Adrenal gland (tissue), 12 donors: ENCODE data around the gene HEG1. TPM values are rescaled to one million over a fixed set of nuclear protein-coding genes. Genes with fewer than 3 reads are reported as not detected.
"Not testable (repeated sequence)": the region's sequence is repeated elsewhere in the genome, so short reads cannot be mapped to it uniquely, and the experiment has no call there.

Experiments
- DNase-seq, 7 donors: peaks; one replicate each; pipeline ENCODE4 v3.0.0-alpha.2; 2019 to 2020
- H3K27ac ChIP-seq, 5 donors: fragments of 200-600 bp; sonication (generic) in 4 of 5; 1 replicate in 3 of 5; 2 replicates in 2 of 5; pipeline versions ENCODE4 v1.5.1 to v1.8.0; 2016 to 2020; ENCODE audit warnings: mild to moderate bottlenecking in 1 of 5
- H3K27me3 ChIP-seq: fragments of 200-600 bp; 2 replicates; pipeline ENCODE4 v1.8.0; 2021
- H3K36me3 ChIP-seq, 2 donors: fragments of 200-600 bp; replicated peaks in 1 of 2; 1 replicate in 1 of 2; 2 replicates in 1 of 2; pipeline versions ENCODE4 v1.5.1 to v1.8.0; 2018 to 2022
- H3K4me1 ChIP-seq, 2 donors: fragments of 200-600 bp; replicated peaks in 1 of 2; 1 replicate in 1 of 2; 2 replicates in 1 of 2; pipeline versions ENCODE4 v1.5.1 to v1.8.0; 2018 to 2021
- H3K4me3 ChIP-seq, 4 donors: fragments of 200-600 bp; sonication (generic) in 3 of 4; one replicate each; pipeline ENCODE4 v1.5.1; 2016 to 2018
- H3K9me3 ChIP-seq, 3 donors: fragments of 200-600 bp; sonication (generic) in 1 of 3; replicated peaks in 1 of 3; 1 replicate in 2 of 3; 2 replicates in 1 of 3; pipeline versions ENCODE4 v1.5.1 to v1.8.0; 2016 to 2021
- POLR2A ChIP-seq, 2 donors: fragments of 450-650 bp; IDR thresholded peaks; one replicate each; pipeline ENCODE4 v1.6.1; 2017; ENCODE audit warnings: antibody characterized with exemption in 2 of 2, mild to moderate bottlenecking in 2 of 2, moderate library complexity in 1 of 2
- WGBS, 4 donors: extraction: QIAGEN DNeasy Blood & Tissue Kit in 2 of 4; methylation state at CpG; one replicate each; pipeline versions ENCODE4 v1.1.5 to v1.1.7; 2013 to 2017; 5-methylcytosine and 5-hydroxymethylcytosine counted together
- intact Hi-C, 2 donors: fragments of 100-400 bp; cut with DNase I; formaldehyde crosslinking; loops; one replicate each; pipeline versions ENCODE4 v1.14.1 to v1.15.0; 2022 to 2023
- polyA plus RNA-seq, 3 donors: library from polyadenylated mRNA; stranded (reverse); fragments of 200-250 nt in 2 of 3; fragments of 350-450 nt in 1 of 3; fragmentation: Illumina TruSeq in 1 of 3; extraction: RNeasy Lipid Tissue Mini Kit (QIAGEN cat#74804) in 1 of 3; gene quantifications; one replicate each; pipeline ENCODE4 v1.2.3, GENCODE V29; 2013 to 2014
- total RNA-seq, 9 donors: library from RNA; depleted of rRNA in 4 of 9; stranded (reverse); fragments of >200 nt in 4 of 9; fragments of 120-200 nt in 1 of 9; fragmentation: NEBNext Ultra II Directional in 1 of 9; extraction: Animal tissue kit (Norgen Biotek cat#: 25700) in 1 of 9; gene quantifications; one replicate each; pipeline versions ENCODE4 v1.1.0 to v1.2.4, GENCODE V29; 2013 to 2023
- TF ChIP-seq, protein P1 (sequence below), 6 experiments: fragments of 450-650 bp in 4 of 6; fragments of 200-600 bp in 2 of 6; sonication (generic) in 1 of 6; IDR thresholded peaks; 1 replicate in 5 of 6; 2 replicates in 1 of 6; pipeline versions ENCODE4 v1.5.1 to v1.8.0; 2016 to 2021; ENCODE audit warnings: antibody characterized with exemption in 6 of 6, mild to moderate bottlenecking in 2 of 6, moderate library complexity in 1 of 6
- donor health status: healthy with polysubstance abuse.
- donor health status: Bipolar disorder and iron deficiency.
- donor health status: DM: yes; HTN: yes; CAD: no.
- donor health status: DM: no; HTN: no; CAD: no.
- donor health status: DM: no; HTN: no; CAD: no.
- donor health status: DM: yes; HTN: yes; CAD: no.

Gene HEG1
- total and polyA plus RNA-seq, 12 donors: 5.7 to 107 (median 37.9) TPM

DNA sequence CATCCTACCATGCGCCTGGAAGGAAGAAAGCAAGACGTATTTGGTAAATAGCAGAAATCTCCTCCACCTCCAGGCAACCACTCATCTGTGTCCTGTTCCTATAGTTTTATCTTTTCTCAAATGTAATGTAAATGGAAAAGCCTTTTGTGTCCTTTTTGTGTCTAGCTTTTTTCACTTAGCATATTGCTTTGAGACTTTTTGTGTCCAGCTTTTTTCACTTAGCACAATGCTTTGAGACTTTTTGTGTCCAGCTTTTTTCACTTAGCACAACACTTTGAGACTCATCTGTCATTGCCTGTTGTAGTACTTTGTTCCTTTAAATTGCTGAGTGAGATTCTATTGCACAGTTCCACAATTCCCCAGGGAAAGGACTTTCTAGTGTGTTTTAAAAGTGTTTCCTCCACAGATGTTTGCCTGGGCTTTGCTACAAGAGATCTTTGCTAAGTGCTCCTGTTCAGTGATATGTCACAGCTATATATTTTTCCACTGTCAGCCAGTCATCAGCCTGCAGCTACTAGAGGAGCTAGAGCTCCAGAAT, 93.3 kb downstream of the HEG1 start:
- TF ChIP-seq POLR2A (IDR thresholded peaks at IDR 0.05): no peak
- TF ChIP-seq, protein P1, sequence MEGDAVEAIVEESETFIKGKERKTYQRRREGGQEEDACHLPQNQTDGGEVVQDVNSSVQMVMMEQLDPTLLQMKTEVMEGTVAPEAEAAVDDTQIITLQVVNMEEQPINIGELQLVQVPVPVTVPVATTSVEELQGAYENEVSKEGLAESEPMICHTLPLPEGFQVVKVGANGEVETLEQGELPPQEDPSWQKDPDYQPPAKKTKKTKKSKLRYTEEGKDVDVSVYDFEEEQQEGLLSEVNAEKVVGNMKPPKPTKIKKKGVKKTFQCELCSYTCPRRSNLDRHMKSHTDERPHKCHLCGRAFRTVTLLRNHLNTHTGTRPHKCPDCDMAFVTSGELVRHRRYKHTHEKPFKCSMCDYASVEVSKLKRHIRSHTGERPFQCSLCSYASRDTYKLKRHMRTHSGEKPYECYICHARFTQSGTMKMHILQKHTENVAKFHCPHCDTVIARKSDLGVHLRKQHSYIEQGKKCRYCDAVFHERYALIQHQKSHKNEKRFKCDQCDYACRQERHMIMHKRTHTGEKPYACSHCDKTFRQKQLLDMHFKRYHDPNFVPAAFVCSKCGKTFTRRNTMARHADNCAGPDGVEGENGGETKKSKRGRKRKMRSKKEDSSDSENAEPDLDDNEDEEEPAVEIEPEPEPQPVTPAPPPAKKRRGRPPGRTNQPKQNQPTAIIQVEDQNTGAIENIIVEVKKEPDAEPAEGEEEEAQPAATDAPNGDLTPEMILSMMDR (IDR thresholded peaks at IDR 0.05): no peak
- H3K36me3 ChIP-seq: no peaks in the 10 kb centered on the region

DNA sequence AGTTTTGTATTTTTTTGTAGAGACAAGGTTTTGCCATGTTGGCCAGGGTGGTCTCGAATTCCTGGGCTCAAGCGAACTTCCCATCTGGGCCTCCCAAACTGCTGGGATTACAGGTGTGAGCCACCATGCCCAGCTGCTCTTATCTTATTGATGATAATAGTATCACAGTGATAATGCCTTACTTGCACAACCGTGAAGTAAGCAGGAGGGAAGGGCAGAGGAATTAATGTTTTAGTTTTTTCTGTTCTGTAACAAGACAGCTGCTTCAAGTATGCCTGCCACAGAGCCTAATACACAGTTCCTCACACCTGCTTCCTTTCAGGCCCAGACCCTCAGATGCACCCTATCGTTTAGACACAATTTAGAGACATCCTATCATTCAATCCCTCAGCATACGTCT, 95.1 kb downstream of the HEG1 start:
- WGBS, 4 donors: 79 to 85% (median 81%) methylated on average over 5 of the region's 5 CpGs
- intact Hi-C loops: no loop called here
- Histone ChIP-seq H3K9me3 (no peaks in the 10 kb centered on the region), H3K27me3 (no peaks in the 10 kb centered on the region), H3K36me3 (no peaks in the 10 kb centered on the region), H3K4me3 (no peak overlapping the region), H3K4me1 (peaks cover 0 to 4% of the 10 kb centered on the region in 2 donors), H3K27ac (no peak overlapping the region)
- DNase-seq: no peak
- TF ChIP-seq, protein P1 (IDR thresholded peaks at IDR 0.05): no peak
- no peak for TF ChIP-seq POLR2A (IDR thresholded peaks at IDR 0.05)

More for the DNA sequence above, 93.3 kb downstream of the HEG1 start:
- intact Hi-C loops: no loop called here
- Histone ChIP-seq H3K4me1 (peaks cover 0 to 4% of the 10 kb centered on the region in 2 donors), H3K4me3 (no peak overlapping the region), H3K9me3 (no peaks in the 10 kb centered on the region), H3K27ac (no peak overlapping the region), H3K27me3 (no peaks in the 10 kb centered on the region)
- 88 to 97% (median 94%) methylated on average over 2 of the region's 2 CpGs for WGBS, 4 donors
- DNase-seq: no peak

DNA sequence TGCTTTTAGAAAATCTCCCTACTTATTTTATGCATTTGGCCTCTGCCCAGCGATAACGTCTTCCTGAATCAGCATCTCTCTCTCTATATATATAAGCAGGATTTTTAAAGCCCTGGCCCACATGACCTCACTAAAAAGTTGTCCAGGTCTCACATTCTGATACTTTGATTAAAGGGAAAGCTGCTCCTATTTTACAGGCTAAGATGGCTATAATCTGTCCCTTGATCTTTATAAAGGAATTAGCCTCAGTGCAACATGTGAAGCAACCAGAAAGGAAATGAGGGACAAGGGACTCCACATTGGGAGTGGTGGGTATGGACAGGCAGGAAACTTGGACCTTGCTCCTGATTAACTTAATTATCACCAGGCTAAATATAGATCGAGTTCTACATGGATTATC, 95.7 kb downstream of the HEG1 start:
- Histone ChIP-seq H3K4me3 (no peak overlapping the region), H3K27ac (no peak overlapping the region), H3K27me3 (no peaks in the 10 kb centered on the region), H3K4me1 (no peaks in the 10 kb centered on the region), H3K9me3 (no peaks in the 10 kb centered on the region), H3K36me3 (no peaks in the 10 kb centered on the region)
- no peak for DNase-seq
- no peak for TF ChIP-seq POLR2A (IDR thresholded peaks at IDR 0.05)
- TF ChIP-seq, protein P1 (IDR thresholded peaks at IDR 0.05): no peak
- WGBS, 4 donors: 46 to 59% (median 52%) methylated on average over 3 of the region's 3 CpGs
- intact Hi-C loops: no loop called here

DNA sequence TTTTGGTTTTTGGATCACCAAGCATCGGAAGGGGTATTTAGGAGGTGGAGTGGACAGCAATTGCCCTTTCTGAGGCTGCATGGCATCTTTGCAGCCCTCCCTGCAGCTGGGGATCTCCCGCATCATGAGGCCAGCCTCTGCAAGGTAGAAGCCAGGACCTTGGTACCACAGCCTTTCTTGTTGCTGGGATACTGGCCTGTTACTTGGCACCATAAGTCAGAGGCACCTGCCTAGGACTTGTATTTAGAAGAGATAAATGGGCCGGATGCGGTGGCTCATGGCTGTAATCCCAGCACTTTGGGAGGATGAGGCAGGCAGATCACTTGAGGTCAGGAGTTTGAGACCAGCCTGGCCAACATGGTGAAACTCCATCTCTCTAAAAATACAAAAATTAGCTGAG, 97.8 kb downstream of the HEG1 start:
- 72 to 90% (median 82%) methylated on average over 4 of the region's 4 CpGs for WGBS, 4 donors
- H3K27me3 ChIP-seq, H3K4me1 ChIP-seq, H3K9me3 ChIP-seq, H3K27ac ChIP-seq, intact Hi-C loops, H3K4me3 ChIP-seq, H3K36me3 ChIP-seq, DNase-seq: not testable (repeated sequence)

DNA sequence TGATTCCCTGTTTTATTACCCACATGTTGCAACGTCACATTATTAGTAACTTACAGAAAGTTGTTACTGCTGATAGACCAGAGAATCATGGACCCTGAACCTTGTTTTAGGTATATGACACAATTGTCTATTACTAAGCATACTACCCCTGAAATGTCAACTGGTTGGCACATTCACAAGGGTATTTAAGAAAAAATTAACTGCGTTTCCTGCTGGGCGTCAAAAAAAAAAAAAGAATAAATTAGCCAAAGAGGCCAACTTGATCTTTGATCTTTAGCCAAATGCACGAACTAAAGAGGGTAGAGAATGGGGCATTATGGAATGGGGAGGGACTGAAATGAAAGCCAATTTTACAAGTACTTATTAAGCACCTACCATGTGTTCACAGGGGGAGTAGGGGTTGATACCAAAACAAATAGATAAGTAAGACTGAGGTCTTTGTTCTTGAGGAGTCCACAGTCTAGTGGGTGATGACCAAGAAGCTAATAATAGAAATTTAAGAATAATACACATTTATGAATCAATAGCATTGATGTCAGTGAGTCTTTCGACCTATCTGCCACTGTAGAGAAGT, 103.4 kb downstream of the HEG1 start:
- Histone ChIP-seq H3K9me3 (no peaks in the 10 kb centered on the region), H3K4me1 (no peaks in the 10 kb centered on the region), H3K27ac (peak overlapping the region in 2 of 5 donors; percentile 24 to 54), H3K4me3 (no peak overlapping the region), H3K36me3 (no peaks in the 10 kb centered on the region), H3K27me3 (no peaks in the 10 kb centered on the region)
- no peak for TF ChIP-seq POLR2A (IDR thresholded peaks at IDR 0.05)
- TF ChIP-seq, protein P1 (IDR thresholded peaks at IDR 0.05): no peak
- intact Hi-C loops: no loop called here
- WGBS, 4 donors: 61 to 74% (median 68%) methylated on average over 5 of the region's 5 CpGs
- DNase-seq: no peak
